SJCRH30 (cell line): ENCODE results near the gene NR2C2. TPM values are rescaled to one million over a fixed set of nuclear protein-coding genes. Genes with fewer than 3 reads are reported as not detected.
"Not testable (repeated sequence)": the region's sequence is repeated elsewhere in the genome, so short reads cannot be mapped to it uniquely, and the experiment has no call there.

ENCODE experiments used
- DNase-seq, 2 experiments: peaks; one replicate each; pipeline ENCODE4 v3.0.0-alpha.2; 2015 to 2020
- H3K27ac ChIP-seq: fragments of 250-450 bp; sonication (Bioruptor Pico); 2 replicates; pipeline ENCODE4 v1.5.1; 2020; ENCODE audit warnings: mild to moderate bottlenecking, moderate library complexity
- H3K27me3 ChIP-seq: fragments of 250-450 bp; sonication (Bioruptor Pico); 2 replicates; pipeline ENCODE4 v1.5.1; 2020; ENCODE audit warnings: mild to moderate bottlenecking, moderate library complexity
- H3K36me3 ChIP-seq: fragments of 250-450 bp; sonication (Bioruptor Pico); 2 replicates; pipeline ENCODE4 v1.5.1; 2020; ENCODE audit warnings: mild to moderate bottlenecking, moderate library complexity
- H3K4me1 ChIP-seq: fragments of 250-450 bp; sonication (Bioruptor Pico); 2 replicates; pipeline ENCODE4 v1.5.1; 2020; ENCODE audit warnings: mild to moderate bottlenecking, moderate library complexity
- H3K4me3 ChIP-seq: fragments of 250-450 bp; sonication (Bioruptor Pico); 2 replicates; pipeline ENCODE4 v1.5.1; 2020; ENCODE audit warnings: mild to moderate bottlenecking, moderate library complexity
- H3K9me3 ChIP-seq: fragments of 250-450 bp; sonication (Bioruptor Pico); replicated peaks from 2 replicates; pipeline ENCODE4 v1.5.1; 2020; ENCODE audit warnings: mild to moderate bottlenecking, moderate library complexity
- total RNA-seq: library from RNA; depleted of rRNA; stranded (reverse); fragments of >200 nt; shearing (Covaris generic); gene quantifications from 2 replicates; pipeline ENCODE4 v1.2.3, GENCODE V29; 2014; rRNA removed

The NR2C2 gene
- total RNA-seq = 27.0 and 27.2 TPM in 2 replicates

DNA sequence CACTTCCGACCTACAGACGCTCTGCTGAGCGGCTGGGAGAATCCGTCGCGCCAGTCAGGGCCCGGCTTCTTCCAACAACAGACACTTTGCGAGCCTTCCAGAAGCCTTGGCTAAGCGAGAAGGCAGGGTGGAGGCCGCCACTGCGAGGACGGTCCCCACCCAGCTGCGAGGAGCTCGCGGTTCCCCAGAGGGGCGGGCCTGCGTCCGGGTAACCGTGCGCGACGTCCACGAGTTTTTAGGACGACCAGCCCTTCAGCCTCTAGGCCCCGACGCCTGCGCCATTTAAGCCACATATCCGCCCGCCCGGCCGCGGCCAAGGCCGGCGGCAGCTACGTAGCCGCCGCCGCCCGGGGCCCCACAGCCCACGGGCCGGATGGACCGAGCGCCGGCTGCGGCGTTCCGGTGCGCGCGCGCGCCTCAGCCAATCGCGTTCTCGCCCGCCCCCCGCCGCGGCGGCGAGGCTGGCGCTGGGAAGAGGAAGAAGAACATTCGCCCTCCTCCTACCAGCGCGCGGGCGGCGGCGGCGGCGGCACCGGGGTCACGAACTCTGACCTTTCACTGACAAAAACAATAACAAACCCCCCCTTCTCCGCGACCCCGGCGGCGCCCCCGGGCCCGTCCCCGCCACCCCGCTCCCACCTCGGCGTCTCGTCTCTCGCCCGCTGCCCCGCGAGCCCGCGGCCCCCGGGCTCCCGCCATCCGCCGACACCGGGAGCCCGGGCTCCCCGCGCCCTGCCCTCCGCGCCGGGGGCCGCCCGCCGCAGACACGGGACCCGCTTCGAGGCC is at the start of gene NR2C2:
NR2C2 (plus strand) TSS at position 484 of the 786 bp plus-strand sequence. CDS start 56,332 bp downstream, outside the sequence.
- peak; percentile 67 to 77 for DNase-seq
- Histone ChIP-seq H3K9me3 (no peaks in the 10 kb centered on the region), H3K4me1 (peaks cover 3% of the 10 kb centered on the region; the same call in 1 of the 2 replicates), H3K27me3 (no peaks in the 10 kb centered on the region), H3K27ac (peak within 1 kb of the TSS; percentile 100), H3K36me3 (peaks cover 22% of the 10 kb centered on the region), H3K4me3 (peak within 1 kb of the TSS; percentile 99)

DNA sequence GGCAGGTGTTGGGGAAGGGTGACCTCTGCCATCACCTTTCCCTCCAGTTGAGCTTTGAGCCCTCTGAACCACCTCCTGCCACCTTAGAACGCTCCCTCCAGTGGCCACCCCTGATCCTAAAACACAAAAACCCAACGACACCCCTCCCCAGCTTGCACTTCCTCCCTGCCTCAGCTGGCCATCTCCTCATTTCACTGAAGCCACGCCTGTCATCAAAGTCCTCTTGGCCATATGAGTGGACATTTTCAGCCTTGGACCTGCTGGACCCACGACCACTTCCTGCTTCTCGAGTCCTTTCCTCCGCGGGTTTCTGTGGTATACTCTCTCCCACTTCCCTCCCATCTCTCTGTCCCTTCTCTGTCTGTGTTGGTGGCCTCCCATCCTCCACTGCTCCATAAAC is 48.5 kb upstream of the NR2C2 start:
- Histone ChIP-seq H3K4me1 (no peaks in the 10 kb centered on the region), H3K36me3 (no peaks in the 10 kb centered on the region), H3K4me3 (no peak overlapping the region), H3K9me3 (no peaks in the 10 kb centered on the region), H3K27me3 (no peaks in the 10 kb centered on the region), H3K27ac (no peak overlapping the region)
- no peak for DNase-seq

DNA sequence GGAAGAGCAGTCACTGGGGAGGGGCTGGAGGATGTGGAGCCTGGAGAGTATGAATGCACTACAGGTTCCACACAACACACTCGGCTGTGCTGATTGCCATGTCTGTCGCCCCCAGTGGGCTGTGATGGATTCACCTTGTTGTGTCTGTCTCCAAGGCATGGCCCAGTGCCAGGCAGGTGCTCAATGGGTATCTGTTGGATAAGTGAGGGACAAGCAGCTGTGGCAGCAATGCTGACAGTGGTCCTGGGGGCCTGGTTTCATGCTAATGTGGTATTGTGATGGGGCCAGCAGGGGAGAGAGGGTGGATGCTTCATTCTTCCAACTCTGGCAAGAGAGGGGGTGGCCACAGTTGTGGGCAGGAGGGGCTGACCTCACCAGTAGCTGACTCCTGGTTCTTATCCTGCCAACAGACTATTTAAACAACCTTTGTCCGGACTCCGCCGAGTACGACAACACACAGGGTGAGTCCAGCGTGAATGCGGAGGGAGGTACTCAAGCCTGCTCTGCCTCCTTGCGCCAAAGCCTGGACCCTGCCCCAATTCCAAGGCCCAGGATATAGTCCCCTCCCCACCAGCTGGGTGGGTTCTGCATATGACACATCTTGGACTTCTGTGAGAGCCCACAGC is 47.3 kb upstream of the NR2C2 start:
- Histone ChIP-seq H3K27me3 (no peaks in the 10 kb centered on the region), H3K27ac (no peak overlapping the region), H3K4me1 (no peaks in the 10 kb centered on the region), H3K36me3 (no peaks in the 10 kb centered on the region), H3K4me3 (no peak overlapping the region), H3K9me3 (0 out of 2 replicates have a peak, but pooled peaks cover 2% of the 10 kb centered on the region)
- DNase-seq = no peak

DNA sequence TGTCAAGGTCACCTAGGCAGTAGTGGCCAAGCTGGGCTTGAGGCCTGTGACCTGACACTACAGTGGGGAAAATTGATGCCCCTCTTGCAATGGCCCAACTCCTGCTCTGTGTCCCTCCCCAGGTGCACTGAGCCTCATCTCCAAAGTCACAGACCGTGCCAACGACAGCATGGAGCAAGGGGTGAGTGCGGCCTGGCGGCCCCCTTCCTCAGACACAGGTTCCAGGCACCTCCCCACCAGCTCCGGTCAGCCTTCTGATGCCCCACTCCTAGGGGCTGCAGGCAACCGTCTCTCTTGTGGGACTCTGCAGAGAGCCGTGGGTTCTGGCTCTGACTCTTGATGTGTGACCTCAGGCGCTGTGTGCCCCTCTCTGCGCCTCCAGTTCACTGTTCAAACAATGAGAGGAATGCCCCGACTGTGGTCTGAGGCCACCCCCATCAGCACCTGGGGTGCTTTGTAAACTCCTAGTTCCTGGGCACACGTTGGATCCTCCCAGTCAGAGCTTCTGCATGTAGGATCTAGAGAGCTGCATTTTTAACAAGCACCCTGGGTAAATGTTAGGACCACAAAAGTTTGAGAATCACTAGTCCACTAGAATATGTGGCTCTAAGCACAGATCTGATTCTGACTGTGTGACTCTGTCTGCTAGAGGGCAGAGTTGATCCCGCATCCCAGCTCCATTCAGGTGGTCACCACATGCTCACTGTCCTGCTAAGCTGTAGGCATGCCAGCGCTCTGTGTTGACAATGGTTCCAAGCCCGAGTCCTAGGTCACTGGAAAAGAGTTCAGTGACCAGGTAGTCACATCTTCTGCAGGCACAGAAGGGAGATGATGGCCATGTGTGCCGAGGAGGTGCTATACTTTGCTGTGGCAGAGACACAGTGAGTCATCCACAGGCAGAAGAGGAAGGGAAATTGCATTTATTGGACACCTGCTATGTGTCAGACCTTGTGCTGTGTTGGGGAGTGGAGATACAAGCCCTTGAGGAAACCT is 46.2 kb upstream of the NR2C2 start:
- no peak for DNase-seq

DNA sequence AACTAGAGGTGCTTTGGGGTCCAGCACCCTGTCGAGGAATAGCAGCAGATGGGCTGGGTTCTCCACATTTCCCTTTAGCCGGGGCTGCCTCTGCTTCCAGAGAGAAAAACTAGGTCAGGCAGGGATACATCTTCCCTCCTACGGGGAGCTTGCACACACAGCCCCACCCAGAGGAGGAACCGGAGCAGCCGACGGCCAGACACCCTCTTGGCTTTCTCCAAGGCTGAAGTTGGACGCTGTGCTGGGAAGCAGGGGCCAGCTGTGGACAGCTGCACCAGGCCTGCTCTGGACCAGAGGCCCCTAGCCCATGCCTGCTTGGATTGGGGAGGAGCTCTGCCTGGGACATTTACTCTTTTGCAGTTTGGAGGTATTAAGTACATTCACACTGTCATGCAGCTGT is 44.7 kb upstream of the NR2C2 start:
- Histone ChIP-seq H3K9me3 (0 out of 2 replicates have a peak, but pooled peaks cover 4% of the 10 kb centered on the region), H3K27ac (no peak overlapping the region), H3K36me3 (no peaks in the 10 kb centered on the region), H3K4me1 (no peaks in the 10 kb centered on the region), H3K27me3 (peaks cover 6% of the 10 kb centered on the region; the same call in 1 of the 2 replicates), H3K4me3 (no peak overlapping the region)
- peak; percentile 18 to 35 for DNase-seq

More for the DNA sequence above, 46.2 kb upstream of the NR2C2 start:
- no peaks in the 10 kb centered on the region for H3K27me3 ChIP-seq
- no peak overlapping the region for H3K27ac ChIP-seq
- no peaks in the 10 kb centered on the region for H3K36me3 ChIP-seq
- no peak overlapping the region for H3K4me3 ChIP-seq
- H3K9me3 ChIP-seq = 0 out of 2 replicates have a peak, but pooled peaks cover 4% of the 10 kb centered on the region
- no peaks in the 10 kb centered on the region for H3K4me1 ChIP-seq

DNA sequence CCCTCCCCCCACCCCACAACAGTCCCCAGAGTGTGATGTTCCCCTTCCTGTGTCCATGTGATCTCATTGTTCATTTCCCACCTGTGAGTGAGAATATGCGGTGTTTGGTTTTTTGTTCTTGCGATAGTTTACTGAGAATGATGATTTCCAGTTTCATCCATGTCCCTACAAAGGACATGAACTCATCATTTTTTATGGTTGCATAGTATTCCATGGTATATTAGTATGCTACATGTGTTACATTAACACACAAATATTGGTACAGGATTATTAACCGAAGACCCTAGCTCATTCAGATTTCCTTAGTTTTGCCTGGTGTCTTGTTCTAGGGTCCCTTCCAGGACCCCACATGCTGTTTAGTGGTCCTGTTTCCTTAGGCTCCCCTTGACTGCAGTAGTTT is 43.9 kb upstream of the NR2C2 start:
- not testable (repeated sequence) for H3K36me3 ChIP-seq, H3K27ac ChIP-seq, H3K27me3 ChIP-seq, DNase-seq, H3K4me1 ChIP-seq, H3K9me3 ChIP-seq, H3K4me3 ChIP-seq

DNA sequence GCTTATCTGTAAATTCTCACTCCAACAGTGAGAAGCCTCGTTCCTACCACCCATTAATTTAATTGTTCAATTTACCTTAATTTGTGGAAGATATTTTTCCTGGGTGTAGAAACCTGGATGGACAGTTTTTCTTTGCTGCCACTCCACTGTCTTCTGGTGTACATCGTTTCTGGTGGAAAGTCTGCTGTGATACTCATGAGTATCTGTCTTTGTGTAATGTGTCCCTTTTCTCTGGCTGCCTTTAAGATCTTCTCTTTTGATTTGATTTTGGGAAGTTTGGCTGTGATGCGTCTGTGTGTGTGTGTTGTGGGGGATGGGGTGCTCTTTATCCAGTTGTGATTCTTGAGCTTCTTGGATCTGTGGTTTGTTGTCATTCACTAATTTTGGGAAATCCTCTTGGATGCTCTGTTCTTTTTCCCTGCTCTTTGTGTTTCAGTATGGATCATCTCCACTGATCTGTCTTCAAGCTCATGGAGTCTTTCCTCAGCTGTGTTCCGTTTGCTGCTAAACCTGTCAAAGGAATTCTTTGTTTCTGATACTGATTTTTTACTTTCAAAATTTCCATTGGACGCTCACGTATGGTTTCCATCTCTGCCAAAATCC is 42.2 kb upstream of the NR2C2 start:
- Histone ChIP-seq H3K4me1 (no peaks in the 10 kb centered on the region), H3K36me3 (no peaks in the 10 kb centered on the region), H3K4me3 (no peak overlapping the region), H3K9me3 (0 out of 2 replicates have a peak, but pooled peaks cover 4% of the 10 kb centered on the region), H3K27ac (no peak overlapping the region), H3K27me3 (peaks cover 6% of the 10 kb centered on the region; the same call in 1 of the 2 replicates)
- no peak for DNase-seq

DNA sequence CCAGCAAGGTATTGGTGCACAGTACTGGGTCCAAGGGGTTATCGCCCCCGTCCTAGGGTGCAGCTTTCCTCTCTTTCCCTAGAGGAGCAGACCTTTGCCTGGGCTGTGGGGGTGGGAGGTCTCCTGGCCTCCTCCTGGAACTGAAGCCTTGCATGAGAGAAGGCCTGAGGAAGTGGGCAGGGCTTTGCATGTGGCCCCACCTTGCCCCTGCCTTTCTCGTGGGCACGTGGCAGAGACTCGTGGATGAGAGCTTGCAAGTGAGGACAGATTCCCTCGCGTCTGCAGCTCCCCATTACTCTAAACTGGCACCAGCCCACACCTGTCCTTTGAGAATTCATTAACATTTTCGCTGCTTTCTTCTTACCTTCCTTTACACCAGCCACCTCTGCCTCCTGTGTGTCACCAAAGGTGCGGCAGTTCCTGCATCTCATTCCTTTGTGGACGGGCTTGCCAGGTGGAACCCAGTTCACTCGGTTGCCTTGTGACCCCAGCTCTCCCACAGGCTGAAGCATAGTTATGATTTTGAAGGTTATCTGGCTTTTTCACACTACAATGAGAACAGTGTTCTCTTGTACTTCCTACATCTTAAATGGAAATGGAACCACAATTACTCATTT is 40.9 kb upstream of the NR2C2 start:
- no peak for DNase-seq
- no peak overlapping the region for H3K27ac ChIP-seq
- H3K4me3 ChIP-seq = no peak overlapping the region
- peaks cover 6% of the 10 kb centered on the region; the same call in 1 of the 2 replicates for H3K27me3 ChIP-seq
- no peaks in the 10 kb centered on the region for H3K36me3 ChIP-seq
- H3K9me3 ChIP-seq = 0 out of 2 replicates have a peak, but pooled peaks cover 4% of the 10 kb centered on the region
- no peaks in the 10 kb centered on the region for H3K4me1 ChIP-seq

DNA sequence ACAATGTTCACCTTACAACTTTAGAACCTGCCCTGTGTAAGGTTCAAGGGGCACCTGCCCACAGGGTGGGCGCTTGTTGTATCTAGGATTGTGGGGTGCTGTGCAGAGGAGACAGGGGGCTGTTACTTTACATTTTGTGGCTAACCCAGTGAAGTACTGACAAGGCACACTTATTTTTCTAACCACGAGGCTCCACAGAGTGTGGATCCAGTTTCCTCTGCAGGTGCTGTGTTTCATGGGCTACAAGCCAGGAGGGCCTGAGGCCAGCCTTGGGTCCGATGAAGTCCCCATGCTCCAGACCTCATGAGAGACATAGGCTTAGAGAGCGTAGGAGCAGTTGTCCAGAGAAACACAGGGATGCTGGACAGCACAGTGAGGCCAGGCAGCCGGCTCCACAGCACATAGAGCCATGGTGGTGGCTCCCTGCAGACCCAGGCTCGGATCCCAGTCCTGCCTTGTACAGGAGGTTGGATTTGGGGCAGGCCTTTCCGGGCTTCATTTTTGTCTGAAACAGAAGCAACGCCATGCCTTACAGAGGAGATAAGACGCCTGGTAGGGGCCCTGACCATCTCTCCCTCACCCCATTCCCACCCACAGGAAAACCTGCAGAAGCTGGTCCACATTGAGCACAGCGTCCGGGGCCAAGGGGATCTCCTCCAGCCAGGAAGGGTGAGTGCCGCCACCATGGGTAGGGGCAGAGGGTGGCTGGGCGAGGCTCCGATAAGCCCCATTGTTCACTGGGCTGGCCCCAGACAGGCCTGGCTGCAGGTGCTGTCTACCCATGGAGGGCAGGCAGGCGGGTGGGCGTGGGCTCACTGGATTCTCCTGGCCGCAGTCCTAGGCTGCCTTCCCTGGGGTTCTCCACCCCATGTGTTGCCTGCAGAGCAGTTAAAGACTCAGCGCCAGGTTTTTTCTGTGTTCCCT is 40.1 kb upstream of the NR2C2 start:
- no peak for DNase-seq
- Histone ChIP-seq H3K9me3 (0 out of 2 replicates have a peak, but pooled peaks cover 4% of the 10 kb centered on the region), H3K4me3 (no peak overlapping the region), H3K36me3 (no peaks in the 10 kb centered on the region), H3K4me1 (no peaks in the 10 kb centered on the region), H3K27ac (no peak overlapping the region), H3K27me3 (peaks cover 6% of the 10 kb centered on the region; the same call in 1 of the 2 replicates)

DNA sequence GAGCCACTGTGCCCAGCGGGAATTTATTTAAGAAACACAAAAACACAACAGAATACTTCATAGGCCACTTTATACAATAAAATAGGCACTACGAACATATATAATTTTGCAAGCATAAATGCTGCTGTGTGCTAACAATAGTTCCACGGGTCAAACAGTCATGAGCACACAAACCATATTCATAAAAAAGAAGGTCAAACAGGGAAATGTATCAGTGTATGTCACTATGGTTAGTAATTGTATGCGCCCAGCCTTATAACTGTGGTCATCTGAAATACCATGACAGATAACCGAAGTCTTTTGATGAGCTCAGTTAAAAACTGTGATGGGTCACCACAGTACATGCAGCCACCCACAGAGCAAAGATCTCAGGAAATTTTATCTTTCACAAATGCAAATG is 38.1 kb upstream of the NR2C2 start:
- H3K36me3 ChIP-seq = no peaks in the 10 kb centered on the region

DNA sequence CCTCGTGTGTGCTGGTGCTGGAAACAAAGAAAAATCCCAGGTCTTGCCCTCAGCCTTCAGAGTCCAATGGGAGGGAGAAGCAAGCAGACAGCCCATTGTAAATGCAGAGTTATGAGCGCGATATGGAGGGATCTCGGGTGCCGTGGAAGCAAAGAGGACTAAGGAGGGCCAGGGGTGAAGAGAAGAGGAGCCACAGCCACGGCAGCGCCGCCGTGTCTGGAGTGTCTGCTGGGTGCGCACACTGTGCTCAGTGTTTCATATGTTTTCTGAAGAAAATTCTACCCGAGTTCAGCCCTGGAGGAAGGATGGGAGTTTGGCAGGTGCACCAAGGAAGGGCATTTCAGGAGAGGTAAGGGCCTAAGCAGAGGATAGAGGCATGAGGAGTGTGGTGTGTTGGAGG is 35.7 kb upstream of the NR2C2 start:
- H3K9me3 ChIP-seq = no peaks in the 10 kb centered on the region
- no peaks in the 10 kb centered on the region for H3K4me1 ChIP-seq
- H3K4me3 ChIP-seq = no peak overlapping the region
- H3K27me3 ChIP-seq = peaks cover 6% of the 10 kb centered on the region; the same call in 1 of the 2 replicates
- no peaks in the 10 kb centered on the region for H3K36me3 ChIP-seq
- no peak overlapping the region for H3K27ac ChIP-seq
- no peak for DNase-seq

More for the DNA sequence above, 38.1 kb upstream of the NR2C2 start:
- no peak overlapping the region for H3K4me3 ChIP-seq
- no peak overlapping the region for H3K27ac ChIP-seq
- H3K27me3 ChIP-seq = peaks cover 6% of the 10 kb centered on the region; the same call in 1 of the 2 replicates
- 0 out of 2 replicates have a peak, but pooled peaks cover 4% of the 10 kb centered on the region for H3K9me3 ChIP-seq
- DNase-seq = no peak
- no peaks in the 10 kb centered on the region for H3K4me1 ChIP-seq

DNA sequence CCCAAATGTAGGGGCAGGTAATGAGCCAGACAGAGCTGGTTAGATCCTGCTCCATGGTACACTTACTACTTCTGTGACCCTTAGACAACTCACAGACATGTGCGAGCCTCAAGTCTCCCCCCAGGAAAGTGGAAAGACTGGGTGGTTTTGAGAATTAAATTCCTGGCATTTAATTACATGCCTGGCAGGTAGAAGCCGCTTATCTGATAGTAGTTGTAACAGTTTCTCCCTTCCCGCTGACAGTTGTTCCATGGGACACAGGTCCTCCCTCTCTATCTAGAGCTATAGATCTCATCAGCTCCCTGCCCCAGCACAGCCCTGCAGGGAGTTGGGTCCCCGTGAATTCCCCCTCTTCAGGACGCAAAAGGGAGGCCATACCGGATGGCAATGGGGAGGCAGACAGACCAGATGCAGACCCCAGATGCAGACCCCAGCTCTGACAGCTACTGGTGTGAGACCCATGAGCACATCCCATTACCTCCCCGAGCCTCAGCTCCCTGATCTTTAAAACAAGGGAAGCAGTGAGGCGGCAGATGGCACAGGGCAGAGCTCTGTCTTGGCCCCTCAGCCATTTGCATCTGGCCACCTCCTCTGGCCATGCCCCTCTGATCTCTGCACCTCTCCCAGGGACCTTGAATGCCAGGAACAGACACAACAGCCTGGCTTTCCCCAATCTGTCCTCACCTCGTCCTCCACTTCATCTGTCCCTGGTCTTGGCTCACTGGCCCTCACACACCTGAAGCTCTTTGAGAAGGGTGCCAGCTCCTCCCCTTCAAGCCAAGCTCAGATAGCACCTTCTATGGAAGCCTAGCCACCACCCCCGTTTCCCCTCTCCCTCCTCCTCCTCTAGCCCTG is 34.1 kb upstream of the NR2C2 start:
- H3K27me3 ChIP-seq = 0 out of 2 replicates have a peak, but pooled peaks cover 2% of the 10 kb centered on the region
- no peaks in the 10 kb centered on the region for H3K4me1 ChIP-seq
- no peak overlapping the region for H3K4me3 ChIP-seq
- no peak for DNase-seq
- H3K9me3 ChIP-seq = no peaks in the 10 kb centered on the region
- H3K36me3 ChIP-seq = no peaks in the 10 kb centered on the region
- no peak overlapping the region for H3K27ac ChIP-seq
